RWPE1 (cell line): ENCODE data around the gene NPTX1.

Experiments
- CTCF ChIA-PET: fragments of 350-600 bp; sonication (Branson Sonifier 250); formaldehyde crosslinking; extraction: SDS; loops from one replicate; lab custom pipeline; 2021; lab: Yijun Ruan, JAX
- POLR2A ChIA-PET: fragments of 400-600 bp; formaldehyde crosslinking; extraction: SDS; loops from one replicate; lab custom pipeline; 2020; ENCODE audit warnings: antibody characterized with exemption; ENCODE audit not compliant: low non-redundant PET; lab: Yijun Ruan, JAX
- DNase-seq: peaks from one replicate; pipeline ENCODE4 v3.0.0; 2012; ENCODE audit warnings: low spot score
- H3K27ac ChIP-seq: fragments of 450-650 bp; 2 replicates; pipeline ENCODE4 v1.5.1; 2017
- TF ChIP-seq, protein P1 (sequence below): fragments of 450-650 bp; conservative IDR thresholded peaks from 2 replicates; pipeline ENCODE4 v1.5.1; 2017; ENCODE audit warnings: low read depth, mild to moderate bottlenecking

The NPTX1 gene

DNA sequence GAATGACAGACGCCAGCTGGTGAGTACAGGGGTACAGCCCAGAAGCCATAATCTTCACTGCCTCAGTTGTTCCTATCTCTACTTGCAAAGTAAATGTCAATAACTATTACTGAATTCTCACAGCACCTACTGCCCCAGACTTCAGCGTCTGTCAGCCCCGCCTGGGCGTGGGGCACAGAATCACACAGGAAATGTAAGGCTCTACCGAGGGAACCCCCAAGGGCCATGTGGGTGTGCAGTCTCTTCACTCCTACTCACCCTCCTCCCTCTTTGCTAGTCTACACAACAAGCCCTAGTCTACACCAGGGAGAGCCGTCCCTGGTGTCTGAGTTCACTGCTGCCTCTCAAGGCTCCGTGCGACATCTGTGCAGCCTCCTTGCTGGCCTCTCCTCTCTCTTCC is 4.5 kb downstream of the NPTX1 start:
- CTCF ChIA-PET = interaction anchor here (0.6 to 2.1 kb wide), 2 partner anchors 104 to 1631 kb away, joined by 8 read pairs; no protein-coding TSS in a partner anchor
- POLR2A ChIA-PET = no interaction called here
- no peak for DNase-seq
- no peak overlapping the region for H3K27ac ChIP-seq
- TF ChIP-seq, protein P1, sequence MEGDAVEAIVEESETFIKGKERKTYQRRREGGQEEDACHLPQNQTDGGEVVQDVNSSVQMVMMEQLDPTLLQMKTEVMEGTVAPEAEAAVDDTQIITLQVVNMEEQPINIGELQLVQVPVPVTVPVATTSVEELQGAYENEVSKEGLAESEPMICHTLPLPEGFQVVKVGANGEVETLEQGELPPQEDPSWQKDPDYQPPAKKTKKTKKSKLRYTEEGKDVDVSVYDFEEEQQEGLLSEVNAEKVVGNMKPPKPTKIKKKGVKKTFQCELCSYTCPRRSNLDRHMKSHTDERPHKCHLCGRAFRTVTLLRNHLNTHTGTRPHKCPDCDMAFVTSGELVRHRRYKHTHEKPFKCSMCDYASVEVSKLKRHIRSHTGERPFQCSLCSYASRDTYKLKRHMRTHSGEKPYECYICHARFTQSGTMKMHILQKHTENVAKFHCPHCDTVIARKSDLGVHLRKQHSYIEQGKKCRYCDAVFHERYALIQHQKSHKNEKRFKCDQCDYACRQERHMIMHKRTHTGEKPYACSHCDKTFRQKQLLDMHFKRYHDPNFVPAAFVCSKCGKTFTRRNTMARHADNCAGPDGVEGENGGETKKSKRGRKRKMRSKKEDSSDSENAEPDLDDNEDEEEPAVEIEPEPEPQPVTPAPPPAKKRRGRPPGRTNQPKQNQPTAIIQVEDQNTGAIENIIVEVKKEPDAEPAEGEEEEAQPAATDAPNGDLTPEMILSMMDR = no peak

DNA sequence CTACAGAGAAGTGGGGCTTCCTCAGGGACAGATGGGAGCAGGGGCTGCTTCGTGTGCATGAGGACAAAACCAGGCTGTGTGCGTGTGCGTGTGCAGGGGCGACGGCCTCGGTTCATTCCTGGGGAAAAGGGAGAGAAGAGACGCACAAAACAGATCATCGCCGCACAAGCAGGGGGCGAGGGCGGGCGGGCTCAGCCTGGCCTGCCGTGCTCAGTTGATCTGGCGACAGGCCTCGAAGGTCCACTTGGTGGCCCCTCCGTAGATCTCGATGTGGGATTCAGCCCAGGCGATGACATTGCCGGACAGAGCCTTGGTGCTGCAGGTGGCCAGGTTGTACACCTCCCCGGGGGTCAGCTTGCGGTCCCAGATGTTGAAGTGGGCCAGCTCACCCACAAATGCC is 5.8 kb downstream of the NPTX1 start:
- no peak overlapping the region for H3K27ac ChIP-seq
- ChIA-PET POLR2A (no interaction called here), CTCF (interaction anchor here (0.6 to 0.7 kb wide), 2 partner anchors 86 to 362 kb away, joined by 3 read pairs; no protein-coding TSS in a partner anchor)
- no peak for DNase-seq
- TF ChIP-seq, protein P1 = no peak

- POLR2A ChIA-PET = no interaction called here
- CTCF ChIA-PET = interaction anchor here (0.6 to 0.7 kb wide), 2 partner anchors 15 to 363 kb away, joined by 3 read pairs; no protein-coding TSS in a partner anchor
- H3K27ac ChIP-seq = no peak overlapping the region
- no peak for DNase-seq
- TF ChIP-seq, protein P1 = no peak
Observed at GRCh38 chr17:80469667-80470066, 6.7 kb downstream of the NPTX1 start.

DNA sequence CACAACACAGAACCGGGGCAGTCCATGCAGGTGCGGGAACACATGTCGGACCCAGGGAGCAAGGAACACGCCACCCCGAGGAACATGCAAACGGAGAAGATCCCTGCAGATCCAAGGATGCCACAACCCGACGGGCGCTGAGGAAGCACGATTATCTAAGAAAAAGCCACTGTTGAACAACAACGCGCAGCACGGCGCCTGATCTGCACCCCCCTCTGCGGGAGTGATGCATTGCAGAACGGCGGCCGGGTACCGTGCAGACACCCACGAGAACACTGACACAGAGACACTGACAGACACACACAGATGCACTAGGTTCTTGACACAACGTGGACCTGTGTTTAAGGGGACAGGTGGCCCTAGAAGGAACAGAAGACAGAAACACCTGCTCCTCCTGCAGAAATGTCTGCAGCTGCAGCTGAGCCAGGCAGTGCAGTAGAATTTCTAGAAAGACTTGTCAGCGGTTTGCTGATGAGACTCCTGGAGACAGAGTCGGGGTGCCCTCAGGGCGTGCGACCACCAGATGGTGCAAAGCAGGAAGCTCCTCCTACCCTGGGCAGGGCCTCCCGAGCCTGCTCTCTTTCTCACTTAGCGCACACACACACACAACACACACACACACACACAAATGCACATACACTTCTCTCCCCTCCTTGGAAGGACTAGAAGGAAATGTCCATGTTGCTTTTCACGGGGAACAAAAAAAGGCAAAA is 7.5 kb downstream of the NPTX1 start:
- H3K27ac ChIP-seq = no peak overlapping the region
- ChIA-PET POLR2A (interaction anchor here (1.3 kb wide), 1 partner anchor 14 kb away, joined by 7 read pairs; no protein-coding TSS in a partner anchor), CTCF (no interaction called here)
- TF ChIP-seq, protein P1 = no peak
- DNase-seq = no peak

GRCh38 chr17:80468242-80468641 is 8.2 kb downstream of the NPTX1 start:
- CTCF ChIA-PET = no interaction called here
- TF ChIP-seq, protein P1 = no peak
- H3K27ac ChIP-seq = no peak overlapping the region
- DNase-seq = no peak
- POLR2A ChIA-PET = interaction anchor here (1.3 kb wide), 1 partner anchor 14 kb away, joined by 7 read pairs; no protein-coding TSS in a partner anchor

DNA sequence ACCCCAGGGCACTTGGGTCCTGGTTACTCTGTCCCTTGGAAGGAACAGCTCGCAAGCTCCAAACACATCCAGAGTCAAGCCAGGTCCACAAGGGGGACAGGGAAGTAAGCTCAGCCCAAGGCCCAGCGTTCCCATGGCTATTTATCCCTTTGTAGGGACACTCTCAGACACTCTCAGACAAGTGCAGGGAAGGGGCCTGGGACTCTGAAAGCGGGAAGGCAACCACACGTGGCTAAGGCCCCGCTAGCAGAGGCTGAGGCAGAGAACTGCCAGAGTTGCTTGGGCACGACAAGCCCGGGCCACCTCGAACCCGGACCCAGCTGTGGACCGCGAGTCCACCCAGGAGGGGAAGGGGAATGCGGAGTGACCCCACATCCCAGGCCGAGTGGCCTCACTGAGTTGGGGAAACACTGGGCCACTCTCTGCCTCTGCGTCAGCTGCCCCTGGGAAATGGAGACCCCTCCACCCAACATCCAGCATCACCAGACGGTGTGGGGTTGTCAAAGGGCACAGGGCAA is 10.2 kb downstream of the NPTX1 start:
- TF ChIP-seq, protein P1 = no peak
- H3K27ac ChIP-seq = no peak overlapping the region
- ChIA-PET CTCF (interaction anchor here (0.6 kb wide), 1 partner anchor 39 kb away, joined by 3 read pairs; no protein-coding TSS in a partner anchor), POLR2A (interaction anchor here (0.6 kb wide), 1 partner anchor 281 kb away, joined by 7 read pairs; no protein-coding TSS in a partner anchor)
- no peak for DNase-seq
